ENCODE data around the gene SPON1. TPM values are rescaled to one million over a fixed set of nuclear protein-coding genes. Genes with fewer than 3 reads are reported as not detected.
A peak's percentile ranks its signal among the peaks of the same experiment; 100 is the strongest.
"Not testable (repeated sequence)": the region's sequence is repeated elsewhere in the genome, so short reads cannot be mapped to it uniquely, and the experiment has no call there.

Gene SPON1
- polyA plus RNA-seq, 12 donors = 16.9 to 41.4 (median 23.0) TPM; not detected in 1

DNA sequence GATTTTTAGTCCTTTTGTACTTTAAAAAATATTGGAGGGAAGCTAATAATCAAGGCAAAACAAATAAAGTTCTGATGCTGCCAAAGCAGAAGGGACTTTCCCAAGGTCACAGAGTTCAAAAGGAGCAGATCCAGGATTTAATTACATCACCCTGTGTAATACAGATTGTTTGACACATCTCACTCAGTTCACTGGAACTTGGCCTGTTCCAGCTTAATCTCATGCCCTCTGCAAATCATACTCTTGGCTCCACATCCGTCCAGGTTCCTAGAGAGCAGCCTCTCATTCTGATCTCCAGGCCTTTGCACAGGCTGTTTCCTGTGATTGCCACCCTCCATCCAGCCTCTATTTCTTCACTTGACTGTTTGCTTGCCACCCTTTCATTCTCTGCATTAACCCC, 151.7 kb downstream of the SPON1 start:
- no peak for DNase-seq

DNA sequence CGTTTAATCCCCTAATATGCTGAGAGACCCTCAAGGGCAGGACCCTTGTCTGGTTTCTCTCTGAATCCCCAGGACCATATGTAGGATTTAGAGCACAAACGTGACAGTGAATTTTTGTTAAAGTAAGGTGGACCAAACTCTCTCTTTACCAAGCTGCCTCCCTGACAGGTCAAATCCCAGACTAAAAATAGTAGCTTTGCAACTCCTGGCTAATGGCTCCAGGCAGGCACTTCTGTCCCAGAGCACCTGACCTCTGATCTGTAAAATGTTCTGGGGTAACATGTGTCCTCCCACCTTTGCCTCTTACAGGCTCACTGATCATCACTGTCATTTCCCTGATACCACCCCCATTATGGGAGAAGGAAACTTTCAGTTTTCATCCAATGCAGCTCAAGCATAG, 152.3 kb downstream of the SPON1 start:
- DNase-seq = no peak

DNA sequence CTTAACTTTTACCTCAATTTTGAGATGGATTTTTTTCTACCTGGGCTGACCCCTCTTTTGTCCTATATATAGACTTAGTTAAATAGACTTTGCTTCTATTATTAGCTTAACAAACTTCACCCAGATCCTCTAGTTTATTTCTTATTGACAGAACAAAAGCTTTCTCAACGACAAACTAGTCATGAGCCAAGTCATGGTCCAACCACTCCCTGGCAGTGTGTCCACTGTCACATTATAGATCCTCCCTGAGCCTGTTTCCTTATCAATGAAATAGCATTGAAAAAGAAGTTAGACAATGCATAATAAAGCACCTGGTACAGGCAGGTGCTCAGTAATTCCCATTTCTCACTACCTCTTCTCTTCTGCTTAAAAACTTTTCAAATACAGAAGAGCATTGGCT, 155.1 kb downstream of the SPON1 start:
- no peak for DNase-seq

GRCh38 chr11:14118072-14118471, 155.5 kb downstream of the SPON1 start:
- DNase-seq = no peak

GRCh38 chr11:14119357-14119756, 156.8 kb downstream of the SPON1 start:
- DNase-seq = no peak

DNA sequence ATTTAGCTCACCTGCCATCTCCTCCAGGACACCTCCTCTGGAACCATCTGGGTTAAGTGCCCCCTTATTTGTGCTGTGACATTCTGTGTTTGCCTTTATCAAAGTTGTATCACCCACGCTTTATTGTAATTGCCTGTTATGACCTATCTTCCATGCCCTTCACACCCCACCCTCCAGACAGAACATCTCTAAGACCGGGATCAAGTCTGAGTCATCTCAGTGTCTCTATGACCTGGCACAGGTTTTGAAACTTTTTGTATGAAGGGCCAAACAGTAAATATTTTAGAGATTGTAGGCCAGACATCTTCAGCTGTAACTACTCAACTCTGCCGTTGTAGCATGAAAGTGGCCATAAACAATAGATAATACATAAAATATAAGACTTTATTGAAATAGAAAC, 161.8 kb downstream of the SPON1 start:
- DNase-seq = no peak

DNA sequence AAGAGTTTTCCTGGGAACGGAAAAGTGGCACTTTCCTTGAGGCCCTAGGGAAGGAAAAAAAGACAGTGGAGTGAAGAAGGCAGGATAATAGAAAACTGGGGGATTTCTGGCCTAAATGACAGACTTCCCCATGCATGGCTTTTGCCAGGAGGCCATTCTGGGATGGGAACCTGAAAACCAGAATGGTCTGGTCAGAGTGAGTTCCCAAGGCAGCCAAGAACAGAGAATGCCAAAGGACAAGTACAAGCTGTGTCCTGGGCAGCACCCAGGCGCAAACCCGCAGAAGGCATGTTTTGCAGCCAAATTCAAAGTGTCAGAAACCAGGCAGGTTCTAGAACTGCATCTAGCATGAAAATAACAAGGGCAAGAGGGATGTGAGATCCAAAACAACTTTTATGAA, 162.4 kb downstream of the SPON1 start:
- DNase-seq = no peak

DNA sequence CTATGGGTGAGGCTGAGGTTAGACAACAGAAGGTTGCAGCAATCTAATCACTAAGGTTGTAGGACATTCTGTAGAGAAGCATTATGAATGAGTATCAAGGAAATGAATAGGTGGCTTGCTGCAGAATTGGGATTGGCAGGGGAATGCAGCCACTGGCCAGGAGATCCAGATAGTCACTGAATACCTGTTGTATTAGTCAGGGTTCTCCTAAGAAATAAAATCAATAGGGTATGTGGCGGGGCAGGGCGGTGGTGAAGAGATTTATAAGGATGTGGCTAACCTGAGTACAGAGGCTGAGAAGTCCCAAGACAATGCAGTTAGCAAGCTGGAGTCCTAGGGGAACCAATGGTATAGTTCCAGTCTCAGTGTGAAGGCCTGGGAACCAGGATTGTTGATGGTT, 163.0 kb downstream of the SPON1 start:
- no peak for DNase-seq

DNA sequence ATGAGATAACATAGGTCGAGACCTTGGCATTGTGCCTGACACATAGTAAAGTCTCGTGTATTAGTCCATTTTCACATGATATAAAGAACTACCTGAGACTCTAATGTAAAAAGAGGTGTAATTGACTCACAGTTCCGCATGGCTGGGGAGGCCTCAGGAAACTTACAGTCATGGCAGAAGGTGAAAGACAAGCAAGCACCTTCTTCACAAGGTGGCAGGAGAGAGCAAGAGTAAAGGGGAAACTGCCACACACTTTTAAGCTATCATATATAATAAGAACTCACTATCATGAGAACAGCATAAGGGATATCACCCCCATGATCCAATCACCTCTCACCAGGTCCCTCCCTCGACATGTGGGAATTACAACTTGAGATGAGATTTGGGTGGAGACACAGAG, 165.2 kb downstream of the SPON1 start:
- DNase-seq = no peak

DNA sequence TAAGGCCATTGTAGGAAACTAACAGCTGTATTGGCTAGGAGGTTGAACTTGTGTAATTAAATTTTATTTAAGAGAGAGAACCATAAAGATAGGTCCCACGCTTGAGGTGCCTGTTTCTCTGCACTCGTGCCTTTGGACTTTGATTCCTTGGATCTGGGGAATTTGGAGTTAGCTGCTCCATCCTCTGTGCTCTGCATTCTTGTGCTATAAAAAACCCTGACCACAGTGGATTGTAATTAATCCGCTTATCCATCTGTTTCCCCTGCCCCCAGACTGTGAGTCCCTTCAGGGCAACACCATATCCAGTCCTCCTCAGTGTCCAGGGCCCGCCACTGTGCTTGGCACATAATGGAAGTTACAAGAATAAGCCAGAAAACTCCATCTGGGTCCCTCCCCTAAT, 169.8 kb downstream of the SPON1 start:
- no peak for DNase-seq

- DNase-seq = no peak
Observed at GRCh38 chr11:14133381-14133780, 170.9 kb downstream of the SPON1 start.

DNA sequence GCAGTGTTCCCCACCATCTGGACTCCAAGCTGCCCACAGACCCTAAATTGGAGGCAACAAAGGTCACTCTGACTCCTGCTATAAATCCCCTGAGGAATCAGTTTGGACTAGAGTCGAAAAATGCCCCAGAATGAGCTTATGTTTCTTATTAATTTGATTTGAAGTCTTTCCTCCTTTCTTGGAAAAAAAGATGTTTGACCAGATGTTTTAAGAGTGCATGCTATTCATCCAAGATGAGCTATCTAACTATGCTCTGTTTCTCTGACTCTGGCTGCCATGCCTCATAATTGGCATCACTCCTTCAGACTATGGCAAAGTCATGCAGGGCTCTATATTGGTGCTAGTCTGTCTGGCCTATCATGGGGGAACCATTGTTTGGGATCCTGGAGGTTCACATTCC, 174.0 kb downstream of the SPON1 start:
- no peak for DNase-seq

GRCh38 chr11:14137284-14137683, 174.8 kb downstream of the SPON1 start:
- DNase-seq = no peak

GRCh38 chr11:14140991-14141390, 178.5 kb downstream of the SPON1 start:
- no peak for DNase-seq

GRCh38 chr11:14141676-14142075, 179.2 kb downstream of the SPON1 start:
- no peak for DNase-seq

DNA sequence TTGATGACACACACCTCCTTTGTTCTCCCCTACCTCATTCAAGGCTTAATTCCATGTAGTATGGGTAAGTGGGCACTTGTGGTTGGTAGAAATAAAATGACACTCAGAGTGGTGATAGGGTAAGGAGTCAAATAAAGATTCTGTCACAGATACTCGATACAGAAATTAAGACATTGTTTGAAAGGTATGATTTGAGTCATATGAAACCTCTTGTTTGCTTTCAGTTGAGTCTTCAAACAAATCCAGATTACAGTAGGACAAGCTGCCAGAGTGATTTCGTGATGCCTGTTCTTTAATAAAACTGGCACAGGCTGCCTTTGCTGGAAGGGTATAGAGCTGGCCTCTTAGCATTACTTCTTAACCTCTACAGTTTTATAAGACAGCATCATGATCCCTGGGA, 182.4 kb downstream of the SPON1 start:
- no peak for DNase-seq

DNA sequence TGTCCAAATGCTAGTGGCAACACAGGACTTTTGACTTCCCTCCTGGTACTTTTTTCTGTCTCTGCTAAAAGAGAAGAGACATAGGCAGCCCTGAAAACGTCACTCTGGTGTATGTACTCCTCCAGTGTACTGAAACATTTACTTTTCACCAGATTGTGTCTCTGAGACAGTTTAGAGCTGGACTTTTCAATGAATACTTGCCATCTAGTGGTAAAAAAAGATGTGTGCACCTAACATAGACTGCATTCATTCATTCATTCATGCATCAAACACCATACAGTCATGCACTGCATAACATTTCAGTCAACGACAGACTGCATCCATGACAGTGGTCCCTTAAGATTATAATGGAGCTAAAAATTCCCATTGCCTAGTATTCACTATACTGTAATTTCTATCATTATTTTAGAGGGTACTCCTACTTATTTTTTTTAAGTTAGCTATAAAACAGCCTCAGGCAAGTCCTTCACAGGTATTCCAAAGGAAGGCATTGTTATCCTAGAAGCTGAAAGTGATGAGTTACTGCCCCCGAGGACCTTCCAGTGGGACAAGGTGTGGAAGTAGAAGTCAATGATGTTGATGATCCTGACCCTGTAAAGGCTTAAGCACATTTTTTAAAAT, 186.2 kb downstream of the SPON1 start:
- DNase-seq = peak; percentile 30

DNA sequence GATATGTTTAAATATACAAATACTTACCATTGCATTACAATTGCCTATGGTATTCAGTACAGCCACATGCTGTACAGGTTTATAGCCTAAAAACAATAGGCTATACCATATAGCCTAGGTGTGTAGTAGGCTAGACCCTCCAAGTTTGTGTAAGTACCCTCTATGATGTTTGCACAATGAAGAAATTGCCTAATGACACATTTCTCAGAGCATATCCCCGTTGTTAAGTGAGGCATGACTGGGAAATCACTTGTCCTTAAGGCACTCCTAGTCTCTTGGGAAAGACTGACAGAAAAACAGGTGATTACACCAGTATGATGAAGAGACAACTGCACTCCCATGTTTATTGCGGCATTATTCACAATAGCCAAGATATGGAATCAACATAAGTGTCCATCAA, 187.2 kb downstream of the SPON1 start:
- DNase-seq = no peak

DNA sequence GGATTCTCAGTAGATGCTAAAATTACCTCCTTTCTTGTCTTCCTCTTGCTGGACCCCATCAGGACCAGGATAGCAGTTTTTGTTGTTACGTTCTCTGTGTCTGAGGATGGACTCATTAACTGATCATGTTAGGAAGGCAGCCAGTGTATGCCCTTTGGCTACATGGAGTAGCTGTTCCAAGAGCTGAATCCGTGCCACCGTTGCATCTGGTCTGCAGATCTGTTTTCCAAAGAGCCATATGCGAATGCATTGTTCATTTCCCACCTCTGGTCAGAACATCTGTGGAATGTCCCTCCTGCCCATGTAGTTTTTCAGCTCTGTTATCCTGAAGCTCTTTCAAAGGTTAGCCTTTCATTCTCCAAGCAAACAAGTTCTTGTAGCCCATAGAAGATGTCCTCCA, 188.4 kb downstream of the SPON1 start:
- no peak for DNase-seq

DNA sequence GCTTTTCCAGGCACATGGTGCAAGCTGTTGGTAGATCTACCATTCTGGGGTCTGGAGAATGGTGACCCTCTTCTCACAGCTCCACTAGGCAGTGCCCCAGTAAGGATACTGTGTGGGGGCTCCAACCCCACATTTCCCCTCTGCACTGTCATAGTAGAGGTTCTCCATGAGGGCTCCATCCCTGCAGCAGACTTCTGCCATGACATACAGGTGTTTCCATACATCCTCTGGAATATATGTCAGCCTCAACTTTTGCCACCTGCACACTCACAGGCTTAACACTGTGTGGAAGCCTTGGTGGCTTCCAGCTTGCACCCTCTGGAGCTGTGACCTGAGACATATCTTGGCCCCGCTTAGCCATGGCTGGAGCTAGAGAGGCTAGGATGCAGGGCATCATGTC, 191.6 kb downstream of the SPON1 start:
- DNase-seq = not testable (repeated sequence)

DNA sequence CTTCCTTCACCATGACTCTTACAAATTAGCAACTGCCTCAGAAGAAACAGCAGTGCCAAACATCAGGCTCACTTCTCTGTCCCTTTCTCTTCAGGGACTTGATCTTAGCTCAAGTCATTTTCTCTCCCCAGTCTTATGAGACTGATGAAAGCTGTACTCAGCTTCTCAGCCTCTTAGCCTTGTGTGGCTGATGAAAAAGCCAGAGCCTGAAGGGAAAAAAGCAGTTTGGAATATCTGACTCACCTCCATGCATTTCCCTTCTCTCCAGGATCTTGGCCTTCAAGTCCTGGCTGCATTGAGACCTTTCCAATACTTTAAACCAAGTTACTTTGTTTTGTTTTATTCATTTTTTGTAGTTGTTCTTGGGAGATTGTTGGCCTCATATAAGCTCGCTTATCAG, 195.9 kb downstream of the SPON1 start:
- DNase-seq = no peak

DNA sequence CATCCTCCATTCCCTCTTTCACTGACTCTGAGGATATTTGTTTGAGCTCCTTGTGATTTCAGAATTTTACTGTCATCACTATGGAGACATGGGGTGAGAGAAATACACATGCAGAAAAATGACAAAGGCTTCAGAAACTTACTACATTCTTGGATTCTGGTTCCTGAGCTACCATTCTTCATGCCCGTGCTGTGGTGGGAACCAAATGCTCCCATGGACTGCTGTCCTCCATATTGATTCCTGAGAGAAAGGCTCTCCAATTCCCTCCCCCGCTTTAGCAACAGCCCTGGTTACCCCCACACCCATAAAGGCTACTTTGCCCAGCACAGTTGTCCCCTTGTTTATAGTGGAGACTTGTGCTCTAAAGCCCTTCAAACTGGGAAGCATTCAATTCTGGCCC, 201.1 kb downstream of the SPON1 start:
- no peak for DNase-seq

DNA sequence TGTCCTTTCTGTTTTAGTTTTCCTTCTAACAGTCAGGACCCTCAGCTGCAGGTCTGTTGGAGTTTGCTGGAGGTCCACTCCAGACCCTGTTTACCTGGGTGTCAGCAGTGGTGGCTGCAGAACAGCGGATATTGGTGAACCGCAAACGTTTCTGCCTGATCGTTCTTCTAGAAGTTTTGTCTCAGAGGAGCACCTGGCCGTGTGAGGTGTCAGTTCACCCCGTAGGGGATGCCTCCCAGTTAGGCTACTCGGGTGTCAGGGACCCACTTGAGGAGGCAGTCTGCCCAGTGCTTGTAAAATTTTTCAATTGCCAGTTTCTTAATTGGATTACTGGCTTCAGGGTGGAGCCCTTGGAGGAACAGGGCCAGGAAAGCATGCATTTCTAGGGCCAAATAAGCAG, 211.2 kb downstream of the SPON1 start:
- not testable (repeated sequence) for DNase-seq

GRCh38 chr11:14179116-14179820, 216.7 kb downstream of the SPON1 start:
- no peak for DNase-seq

Data from muscle of arm (tissue), 12 donors.